Measurements from ENCODE around the gene FOXO1.
"Not testable (repeated sequence)": the region's sequence is repeated elsewhere in the genome, so short reads cannot be mapped to it uniquely, and the experiment has no call there.

FOXO1 gene

DNA sequence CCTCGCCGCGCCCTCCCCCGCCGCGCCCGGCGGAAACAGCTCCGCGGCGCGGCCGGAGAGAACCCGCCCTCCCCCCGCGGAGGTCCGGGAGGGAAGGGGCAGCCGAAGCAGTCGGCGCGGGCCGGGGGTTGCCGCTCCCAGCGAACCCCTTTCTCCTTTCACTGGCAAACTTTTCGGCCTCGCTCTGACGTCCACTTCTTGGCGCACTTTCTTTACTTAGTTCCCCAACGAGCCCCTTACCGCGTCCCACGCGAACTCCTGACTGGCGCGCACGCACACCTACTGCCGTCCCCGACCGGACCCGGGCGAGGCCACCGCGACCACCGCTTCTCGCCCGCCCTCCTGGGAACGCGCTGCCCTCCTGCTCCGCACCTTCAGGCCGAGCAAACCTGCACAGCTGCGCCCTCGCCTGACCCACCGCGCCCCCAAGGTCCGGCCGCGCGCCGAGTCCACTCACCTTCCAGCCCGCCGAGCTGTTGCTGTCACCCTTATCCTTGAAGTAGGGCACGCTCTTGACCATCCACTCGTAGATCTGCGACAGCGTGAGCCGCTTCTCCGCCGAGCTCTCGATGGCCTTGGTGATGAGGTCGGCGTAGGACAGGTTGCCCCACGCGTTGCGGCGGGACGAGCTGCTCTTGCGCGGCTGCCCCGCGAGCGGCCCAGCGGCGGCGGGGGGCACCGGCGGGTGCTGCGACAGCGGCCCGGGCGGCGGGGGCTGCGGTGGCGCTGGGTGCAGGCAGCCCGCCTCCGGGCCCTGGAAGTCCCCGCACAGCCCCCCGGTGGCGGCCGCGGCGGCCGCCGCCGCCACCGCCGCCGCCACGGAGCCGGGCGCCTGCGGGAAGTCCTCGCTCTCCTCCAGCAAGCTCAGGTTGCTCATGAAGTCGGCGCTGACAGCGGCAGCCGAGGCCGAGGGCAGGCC is 1.1 kb downstream of the FOXO1 start:
- no peak for DNase-seq

DNA sequence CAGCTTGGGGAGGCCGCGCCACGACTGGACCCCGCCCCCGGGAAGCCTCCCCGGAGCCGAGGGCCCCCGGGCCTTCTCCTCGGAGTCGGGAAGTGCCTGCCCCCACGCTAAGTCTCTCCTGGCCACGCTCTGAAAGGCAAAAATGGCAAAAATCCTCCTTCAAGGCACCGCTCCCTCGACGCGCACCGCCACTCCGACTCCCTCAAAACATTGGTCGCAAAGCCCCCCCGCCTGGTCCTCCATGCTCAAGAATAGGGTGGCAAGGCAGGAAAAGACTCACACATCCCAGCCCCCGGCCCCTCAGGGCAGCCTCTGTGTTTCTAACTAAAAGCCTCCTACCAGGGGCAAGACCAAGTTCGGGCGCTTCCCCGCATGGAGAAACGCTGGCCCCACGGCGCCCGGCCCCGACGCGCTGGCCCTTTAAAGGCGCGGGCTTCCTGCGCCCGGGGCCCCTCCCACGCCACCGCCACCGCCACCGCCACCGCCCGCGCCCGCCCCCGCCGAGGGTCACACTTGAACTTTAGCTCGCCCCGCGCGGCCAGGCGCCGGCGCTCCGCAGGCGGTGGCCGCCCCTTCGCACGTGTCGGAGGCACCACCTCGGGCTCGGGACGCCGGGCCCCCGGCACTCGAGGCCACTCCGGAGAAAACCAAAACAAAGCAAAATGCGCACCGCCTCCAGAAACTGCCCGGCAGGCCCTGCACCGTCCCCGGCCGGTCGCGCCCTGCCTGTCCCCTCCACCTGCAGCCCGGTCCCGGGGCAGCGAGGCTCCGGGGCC is 1.9 kb downstream of the FOXO1 start:
- peak in 1 of 2 donors; percentile 60 for DNase-seq

DNA sequence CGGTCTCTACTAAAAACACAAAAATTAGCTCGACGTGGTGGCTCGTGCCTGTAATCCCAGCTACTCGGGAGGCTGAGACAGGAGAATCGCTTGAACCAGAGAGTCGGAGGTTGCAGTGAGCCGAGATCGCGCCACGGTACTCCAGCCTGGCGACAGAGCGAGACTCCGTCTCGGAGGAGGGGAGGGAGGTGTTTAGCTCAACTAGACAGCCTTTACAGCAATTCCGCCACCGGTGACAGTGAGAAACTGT is 2.4 kb downstream of the FOXO1 start:
- not testable (repeated sequence) for DNase-seq

DNA sequence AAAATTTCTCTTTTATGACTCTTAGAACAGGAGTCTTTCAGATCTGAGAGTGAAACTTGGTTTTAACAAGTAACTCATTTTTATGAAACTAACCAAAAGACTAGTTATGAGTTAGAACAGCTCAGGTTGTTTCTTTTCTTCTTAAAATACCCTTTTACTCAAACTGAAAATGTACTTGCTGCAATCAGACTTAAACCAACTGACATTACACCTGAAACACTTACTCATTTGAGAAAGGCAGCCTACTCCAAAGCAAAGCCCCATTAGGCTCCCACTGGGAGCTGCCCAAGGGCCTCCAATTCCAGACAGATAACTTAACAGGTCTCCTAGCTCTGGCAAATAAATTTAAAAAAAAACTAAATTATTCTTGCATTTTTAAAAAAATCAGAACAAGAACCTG is 3.6 kb downstream of the FOXO1 start:
- DNase-seq = no peak

DNA sequence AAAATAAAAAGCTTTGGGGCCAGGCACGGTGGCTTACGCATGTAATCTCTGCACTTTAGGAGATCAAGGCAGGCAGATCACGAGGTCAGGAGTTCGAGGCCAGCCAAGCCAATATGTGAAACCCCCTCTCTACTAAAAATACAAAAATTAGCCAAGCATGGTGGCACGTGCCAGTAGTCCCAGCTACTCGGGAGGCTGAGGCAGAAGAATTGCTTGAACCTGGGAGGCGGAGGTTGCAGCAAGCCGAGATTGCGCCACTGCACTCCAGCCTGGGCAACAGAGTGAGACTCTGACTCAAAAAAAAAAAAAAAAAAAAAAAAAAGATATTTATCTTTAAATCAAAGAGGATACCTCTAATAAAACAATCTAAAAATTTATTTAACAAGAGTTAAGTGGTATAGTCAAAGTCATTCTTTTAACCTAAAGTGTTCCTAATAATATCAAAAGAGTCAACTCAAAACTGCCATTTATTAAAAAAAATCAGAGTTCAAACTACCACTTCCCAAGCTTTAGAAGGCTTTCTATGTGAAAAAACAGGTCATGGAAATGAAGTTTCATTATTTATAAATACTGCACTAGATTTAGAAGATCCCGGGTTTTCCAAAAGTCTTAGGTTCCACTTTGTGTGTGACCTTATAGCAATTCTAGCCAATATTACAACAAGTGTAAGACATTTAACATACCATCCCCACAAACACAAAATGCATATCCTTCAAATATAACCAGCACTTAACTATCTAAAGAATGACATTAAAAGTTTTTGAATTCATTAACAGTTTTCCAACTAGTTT is 4.4 kb downstream of the FOXO1 start:
- no peak for DNase-seq

DNA sequence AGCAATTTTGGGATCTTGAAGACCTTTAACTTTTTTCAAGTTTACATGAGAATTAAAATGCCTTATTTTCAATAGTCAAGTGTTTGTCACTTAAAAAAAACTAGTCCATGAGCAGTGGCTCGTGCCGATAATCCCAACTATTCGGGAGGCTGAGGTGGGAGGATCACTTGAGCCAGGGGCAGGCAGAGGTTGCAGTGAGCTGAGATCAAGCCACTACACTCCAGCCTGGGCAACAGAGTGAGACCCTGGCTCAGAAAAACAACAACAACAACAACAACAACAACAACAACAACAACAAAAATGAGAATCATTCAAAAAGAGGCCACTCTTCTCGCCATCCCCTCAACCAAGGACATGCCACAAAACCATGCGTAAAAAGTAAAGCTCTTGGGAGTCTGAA is 5.7 kb downstream of the FOXO1 start:
- DNase-seq = no peak

DNA sequence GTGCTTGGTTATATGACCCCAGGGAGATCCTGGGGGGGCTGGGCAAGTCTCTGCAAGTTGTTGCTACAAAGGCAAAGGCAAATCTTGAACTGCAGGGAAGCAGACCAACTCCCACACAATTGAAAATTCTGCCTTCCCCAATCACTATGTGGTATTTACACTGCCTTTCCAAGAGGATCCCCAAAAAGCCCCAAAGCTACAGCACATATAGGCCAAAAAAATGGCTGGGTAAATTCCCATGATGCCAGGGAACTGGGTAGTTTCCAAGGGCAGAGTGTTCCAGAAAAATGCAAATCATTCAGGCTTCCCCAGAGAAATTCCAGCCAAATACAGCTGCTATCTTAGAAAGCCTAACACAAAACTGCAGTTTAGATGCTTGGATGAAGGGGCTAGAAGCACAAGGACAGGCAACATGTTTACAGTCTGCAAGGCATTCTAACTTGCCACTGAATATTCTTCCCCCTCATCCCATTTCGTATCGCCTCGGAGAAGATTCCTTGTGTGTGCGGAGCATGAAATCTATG is 6.2 kb downstream of the FOXO1 start:
- peak in 1 of 2 donors; percentile 28 for DNase-seq

DNA sequence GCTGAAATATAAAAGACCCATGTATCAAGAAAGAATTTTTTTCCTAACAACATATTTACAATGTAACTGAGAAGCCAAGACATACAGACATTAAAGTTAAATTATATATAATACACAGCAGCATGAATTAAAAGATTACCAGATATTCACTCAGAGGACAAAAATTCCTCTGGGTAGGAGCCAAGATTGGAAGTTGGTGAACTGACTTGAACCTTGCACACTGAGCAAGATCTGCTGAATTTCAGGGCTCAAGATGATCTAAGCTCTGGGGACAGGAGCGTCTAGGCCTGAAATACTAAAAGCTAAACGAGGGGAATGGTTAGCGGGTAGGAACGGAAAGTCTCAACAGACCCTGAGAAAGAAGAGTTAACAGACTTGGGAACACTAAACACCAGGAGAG is 8.5 kb downstream of the FOXO1 start:
- DNase-seq = no peak

DNA sequence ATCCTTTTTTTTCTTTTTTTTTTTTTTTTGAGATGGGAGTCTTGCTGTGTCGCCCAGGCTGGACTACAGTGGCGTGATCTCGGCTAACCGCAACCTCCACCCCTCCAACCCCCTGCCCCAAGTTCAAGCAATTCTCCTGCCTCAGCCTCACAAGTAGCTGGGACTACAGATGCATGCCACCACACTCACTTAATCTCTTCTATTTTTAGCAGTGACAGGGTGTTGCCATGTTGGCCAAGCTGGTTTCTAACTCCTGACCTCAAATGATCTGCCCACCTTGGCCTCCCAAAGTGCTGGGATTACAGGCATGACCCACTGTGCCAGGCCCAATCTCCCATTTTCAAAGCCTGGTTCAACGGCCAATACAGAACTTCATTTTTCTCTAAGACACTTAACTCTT is 9.1 kb downstream of the FOXO1 start:
- DNase-seq = no peak

DNA sequence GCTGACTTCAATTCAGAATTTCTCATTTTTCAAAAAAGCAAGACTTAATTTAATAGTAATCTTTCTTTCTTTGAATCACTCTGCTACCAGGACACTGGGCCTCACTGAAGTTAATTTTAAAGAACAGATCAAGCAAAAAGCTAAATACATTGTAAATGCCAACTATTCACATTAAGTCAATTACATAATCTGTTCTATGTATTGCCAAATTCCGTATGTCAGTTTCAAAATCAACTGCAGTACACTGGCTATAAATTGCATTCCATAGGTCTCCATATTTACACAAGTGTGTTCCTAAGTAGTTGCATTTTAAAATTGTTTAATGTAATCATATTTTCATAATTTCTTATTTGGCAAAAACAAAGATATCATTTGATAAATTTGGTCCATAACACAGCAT is 10.1 kb downstream of the FOXO1 start:
- DNase-seq = no peak

DNA sequence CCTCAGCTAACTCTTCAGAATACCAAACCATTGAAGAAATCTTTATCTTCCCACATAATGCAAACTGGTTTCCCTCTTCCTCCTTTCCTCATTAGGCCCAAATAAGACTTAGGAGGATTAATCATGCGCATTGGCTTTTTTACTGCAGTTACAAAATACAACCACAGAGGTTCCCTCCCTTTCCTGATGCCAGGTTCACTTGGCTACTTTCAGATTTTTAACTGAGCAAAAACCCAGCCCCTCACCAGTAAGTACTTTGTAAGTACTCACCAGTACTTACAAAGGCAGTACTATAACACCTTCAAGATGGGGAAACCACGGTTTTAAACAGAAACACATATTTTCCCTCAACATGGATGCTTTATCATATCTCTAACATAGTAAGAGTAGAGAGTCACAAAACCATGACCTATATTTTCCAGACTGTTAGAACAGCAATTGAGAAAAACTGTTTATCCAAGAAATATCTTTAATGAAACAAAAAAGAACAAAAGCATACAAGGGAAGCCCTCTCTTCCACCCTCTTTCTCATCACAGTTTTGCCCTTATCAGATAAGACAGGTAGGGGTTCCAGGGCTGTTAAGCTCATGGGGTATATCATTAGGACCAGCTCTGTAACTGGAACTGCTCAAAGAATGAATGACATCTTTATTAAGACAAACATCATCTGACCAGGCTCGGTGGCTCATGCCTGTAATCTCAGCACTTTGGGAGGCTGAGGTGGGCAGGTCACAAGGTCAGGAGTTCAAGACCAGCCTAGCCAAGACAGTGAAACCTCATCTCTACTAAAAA is 12.7 kb downstream of the FOXO1 start:
- DNase-seq = no peak

GRCh38 chr13:40652588-40652940 is 13.9 kb downstream of the FOXO1 start:
- DNase-seq = no peak

GRCh38 chr13:40651866-40652587 is 14.4 kb downstream of the FOXO1 start:
- no peak for DNase-seq

- DNase-seq = no peak
Measured at GRCh38 chr13:40648841-40649240, 17.6 kb downstream of the FOXO1 start.

GRCh38 chr13:40648040-40648439 is 18.4 kb downstream of the FOXO1 start:
- DNase-seq = no peak

DNA sequence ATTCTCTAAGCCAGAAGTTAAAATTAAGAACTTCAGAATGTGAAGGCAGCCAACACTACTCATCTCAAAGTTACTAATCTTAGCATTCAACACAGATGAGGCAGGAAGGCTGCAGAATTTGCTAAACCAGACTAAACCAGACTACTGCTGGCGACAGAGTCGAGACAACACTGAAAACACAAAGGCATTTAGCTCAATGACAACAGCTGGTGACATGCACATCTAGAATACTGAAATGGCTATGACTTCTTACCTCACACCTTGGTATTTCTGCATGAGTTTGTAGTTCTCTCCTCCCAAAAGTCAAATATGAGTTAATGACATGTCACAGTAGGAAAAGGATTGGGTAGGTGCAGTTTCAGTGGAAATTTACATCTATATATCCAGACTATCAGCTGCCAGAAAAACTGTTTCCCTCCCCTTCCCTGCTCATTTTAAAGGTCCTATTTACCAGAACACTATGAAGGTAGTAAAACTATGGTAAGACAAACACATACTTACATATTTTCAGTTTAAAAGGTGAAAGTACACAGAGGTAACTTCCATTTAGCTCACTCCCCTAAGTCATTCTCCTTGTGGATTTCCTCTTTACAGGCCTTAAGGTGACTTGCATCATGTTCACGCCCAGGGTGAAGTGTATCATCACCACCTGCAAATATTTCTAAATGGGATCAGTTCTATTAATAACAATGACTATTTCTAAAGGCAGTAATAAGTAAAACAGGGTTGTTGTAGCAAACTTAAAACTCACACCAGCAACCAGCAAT is 21.4 kb downstream of the FOXO1 start:
- DNase-seq = no peak

GRCh38 chr13:40640845-40641458 is 25.5 kb downstream of the FOXO1 start:
- DNase-seq = no peak

- DNase-seq = no peak
Measured at GRCh38 chr13:40640202-40640601, 26.2 kb downstream of the FOXO1 start.

DNA sequence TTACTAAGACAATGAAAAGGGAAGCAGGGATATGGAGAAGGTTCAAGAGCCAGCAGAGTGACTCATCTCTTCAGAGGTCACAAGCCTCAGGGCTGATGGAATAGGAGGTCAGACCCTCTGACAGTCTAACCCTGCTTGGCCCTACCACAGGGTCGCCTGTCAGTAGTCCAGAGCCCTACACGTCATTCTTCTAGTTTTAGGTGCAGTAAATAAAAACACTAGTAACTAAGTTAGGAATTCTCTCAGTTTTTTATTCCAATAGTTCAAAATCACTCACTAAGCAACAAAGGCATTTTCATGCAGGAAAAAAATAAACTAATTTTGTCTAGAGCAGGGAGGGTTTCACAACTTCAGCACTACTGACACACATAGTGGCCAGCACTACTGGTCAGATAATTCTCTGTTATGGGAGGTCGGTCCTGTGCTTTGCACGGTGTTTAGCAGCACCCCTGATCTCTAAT is 27.2 kb downstream of the FOXO1 start:
- DNase-seq = no peak

DNA sequence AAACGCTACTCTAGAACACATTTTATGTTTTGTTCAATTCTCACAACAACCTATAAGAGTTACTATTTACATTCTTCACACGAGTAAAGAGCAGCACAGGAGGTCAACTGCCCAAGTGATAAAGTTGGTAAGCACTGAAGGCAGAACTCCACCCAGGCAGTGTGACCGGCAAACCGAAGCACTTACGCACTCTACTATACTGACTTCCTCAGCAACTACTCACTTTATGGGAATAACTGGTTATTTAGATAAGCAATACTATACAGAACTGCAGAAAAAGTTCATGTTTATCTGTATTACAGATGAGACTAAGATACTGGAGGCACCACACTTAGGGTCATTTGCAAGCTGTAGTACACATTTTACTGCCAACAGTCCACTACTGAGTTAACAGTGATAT is 28.8 kb downstream of the FOXO1 start:
- no peak for DNase-seq

Data from hippocampal formation (tissue), 2 donors.